Lung (tissue), 12 donors: ENCODE results near the gene POLR3E. TPM values are rescaled to one million over a fixed set of nuclear protein-coding genes. Genes with fewer than 3 reads are reported as not detected.

Experiments used
- ATAC-seq: fragments of 200-7000 bp; cut with Tn5 transposase; one replicate; pipeline ENCODE4 v1.9.1; 2020; ENCODE audit warnings: moderate number of reproducible peaks; ENCODE audit not compliant: insufficient read depth, low FRiP score
- DNase-seq, 3 donors: peaks; one replicate each; pipeline ENCODE4 v3.0.0-alpha.2; 2013 to 2017
- H3K27ac ChIP-seq, 2 donors: one replicate each; pipeline ENCODE4 v1.5.1; 2013; ENCODE audit warnings: mild to moderate bottlenecking in 2 of 2, moderate library complexity in 2 of 2, control low read depth in 1 of 2, inconsistent platforms in 1 of 2, low read depth in 1 of 2, low read length in 1 of 2
- H3K27me3 ChIP-seq, 3 donors: one replicate each; pipeline ENCODE4 v1.5.1; 2013; ENCODE audit warnings: low read length in 2 of 3; ENCODE audit not compliant: control insufficient read depth in 3 of 3, insufficient read depth in 3 of 3
- H3K36me3 ChIP-seq, 4 donors: one replicate each; pipeline ENCODE4 v1.5.1; 2013; ENCODE audit warnings: low read length in 4 of 4, mild to moderate bottlenecking in 1 of 4, moderate library complexity in 1 of 4; ENCODE audit not compliant: control insufficient read depth in 4 of 4, insufficient read depth in 4 of 4
- H3K4me1 ChIP-seq, 5 donors: one replicate each; pipeline ENCODE4 v1.5.1; 2013; ENCODE audit warnings: low read length in 5 of 5, mild to moderate bottlenecking in 2 of 5, moderate library complexity in 1 of 5; ENCODE audit not compliant: control insufficient read depth in 5 of 5, insufficient read depth in 5 of 5
- H3K4me3 ChIP-seq: one replicate; pipeline ENCODE4 v1.5.1; 2013; ENCODE audit warnings: mild to moderate bottlenecking, control low read depth, moderate library complexity
- H3K9ac ChIP-seq, 2 donors: one replicate each; pipeline ENCODE4 v1.5.1; 2013; ENCODE audit warnings: low read length in 2 of 2, control low read depth in 1 of 2; ENCODE audit not compliant: insufficient read depth in 1 of 2
- H3K9me3 ChIP-seq, 4 donors: one replicate each; pipeline ENCODE4 v1.5.1; 2013; ENCODE audit warnings: low read length in 3 of 4, mild to moderate bottlenecking in 1 of 4, moderate library complexity in 1 of 4; ENCODE audit not compliant: control insufficient read depth in 4 of 4, insufficient read depth in 3 of 4
- CTCF ChIP-seq: IDR thresholded peaks from 2 replicates; pipeline ENCODE4 v1.5.1; 2012; ENCODE audit warnings: mild to moderate bottlenecking; ENCODE audit errors: control extremely low read depth, extremely low read depth
- WGBS, 2 donors: extraction: QIAGEN DNeasy Blood & Tissue Kit; methylation state at CpG; one replicate each; pipeline ENCODE4 v1.1.7; 2013; 5-methylcytosine and 5-hydroxymethylcytosine counted together
- polyA plus RNA-seq, 2 donors: library from polyadenylated mRNA; stranded (reverse); fragments of 200-250 nt; gene quantifications; one replicate each; pipeline ENCODE4 v1.2.1, GENCODE V29; 2013
- total RNA-seq, 2 donors: library from RNA; depleted of rRNA in 1 of 2; stranded (reverse); fragments of >200 nt in 1 of 2; gene quantifications; one replicate each; pipeline ENCODE4 v1.2.1, GENCODE V29; 2014 to 2021
- donor health status: control.
- donor health status: control.
- donor health status: Bipolar disorder and iron deficiency.
- donor health status: healthy.
- donor health status: DM: yes; HTN: yes; CAD: no.

Gene POLR3E
- total and polyA plus RNA-seq, 4 donors: 23.2 to 44.3 (median 34.0) TPM

- Histone ChIP-seq H3K9me3 (no peaks in the 10 kb centered on the region), H3K9ac (no peak overlapping the region), H3K4me3 (no peak overlapping the region), H3K27ac (no peak overlapping the region), H3K36me3 (peaks cover 9 to 61% (median 21%) of the 10 kb centered on the region in 4 donors), H3K27me3 (no peaks in the 10 kb centered on the region), H3K4me1 (no peaks in the 10 kb centered on the region)
- 91 to 93% methylated on average over 10 of the region's 10 CpGs for WGBS, 2 donors
- no peak for TF ChIP-seq CTCF
- no peak for ATAC-seq
- DNase-seq: no peak
Observed at GRCh38 chr16:22328081-22328725, 31.0 kb downstream of the POLR3E start.

GRCh38 chr16:22329199-22329695 lies 32.0 kb downstream of the POLR3E start:
- H3K4me1 ChIP-seq: no peaks in the 10 kb centered on the region
- H3K4me3 ChIP-seq: no peak overlapping the region
- no peak for TF ChIP-seq CTCF
- H3K27me3 ChIP-seq: no peaks in the 10 kb centered on the region
- WGBS, 2 donors: 96% methylated on average over 9 of the region's 9 CpGs
- H3K9ac ChIP-seq: no peak overlapping the region
- no peak for ATAC-seq
- no peaks in the 10 kb centered on the region for H3K9me3 ChIP-seq
- H3K36me3 ChIP-seq: peaks cover 18 to 57% (median 26%) of the 10 kb centered on the region in 4 donors
- H3K27ac ChIP-seq: no peak overlapping the region
- DNase-seq: no peak

GRCh38 chr16:22330326-22330725 lies 33.1 kb downstream of the POLR3E start:
- no peaks in the 10 kb centered on the region for H3K27me3 ChIP-seq
- H3K4me1 ChIP-seq: no peaks in the 10 kb centered on the region
- no peak for TF ChIP-seq CTCF
- no peaks in the 10 kb centered on the region for H3K9me3 ChIP-seq
- H3K9ac ChIP-seq: no peak overlapping the region
- DNase-seq (no peak), ATAC-seq (no peak)
- WGBS, 2 donors: 53 to 59% methylated on average over 4 of the region's 4 CpGs
- no peak overlapping the region for H3K27ac ChIP-seq
- peaks cover 25 to 51% (median 28%) of the 10 kb centered on the region in 4 donors for H3K36me3 ChIP-seq
- no peak overlapping the region for H3K4me3 ChIP-seq
